ENCODE data around the gene VWF.

The VWF gene

GRCh38 chr12:6052206-6052939, 72.1 kb downstream of the VWF start:
- intact Hi-C loops (cut with DNase I), result no loop called here
- DNase-seq, result no peak

DNA sequence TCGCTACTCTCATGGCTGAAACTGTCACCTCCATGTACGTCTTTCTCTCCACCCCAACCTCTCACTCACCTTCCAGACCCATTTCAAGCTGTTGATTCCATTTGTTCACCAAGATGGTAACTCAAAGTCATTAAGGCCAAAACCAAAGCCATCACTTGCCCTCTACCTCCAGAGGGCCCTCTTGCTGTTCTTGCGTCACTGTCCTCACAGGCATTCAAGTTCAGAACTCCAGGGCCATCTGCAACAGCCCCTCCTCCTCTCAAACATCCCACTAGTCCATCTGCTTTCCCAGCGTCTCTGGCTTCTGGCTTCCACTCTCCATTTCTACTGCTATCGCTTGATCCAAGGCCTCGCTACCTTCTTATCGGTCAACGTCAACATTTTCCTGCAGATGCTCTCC, 74.5 kb downstream of the VWF start:
- intact Hi-C loops (cut with DNase I), result no loop called here
- DNase-seq, result no peak

DNA sequence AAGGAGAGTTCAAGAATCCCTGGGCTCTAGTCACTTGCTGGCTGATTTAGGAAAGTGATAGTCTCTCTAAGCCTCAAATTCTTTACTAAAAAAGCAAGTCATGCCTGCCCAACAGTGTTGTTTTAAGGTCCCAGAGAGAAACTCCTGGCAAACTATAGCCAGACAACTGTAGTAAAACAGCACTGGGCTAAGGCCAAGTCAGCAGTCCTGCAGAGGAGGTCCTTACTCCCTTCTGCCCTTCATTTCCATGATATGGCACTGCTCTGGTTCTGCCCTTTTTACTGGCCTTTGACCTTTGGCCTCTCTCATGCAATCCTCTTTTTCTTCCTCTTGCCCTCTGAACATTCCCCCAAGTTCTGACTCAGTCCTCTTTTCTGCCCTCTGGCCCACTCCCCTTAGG, 74.9 kb downstream of the VWF start:
- DNase-seq, result no peak
- intact Hi-C loops (cut with DNase I), result no loop called here

DNA sequence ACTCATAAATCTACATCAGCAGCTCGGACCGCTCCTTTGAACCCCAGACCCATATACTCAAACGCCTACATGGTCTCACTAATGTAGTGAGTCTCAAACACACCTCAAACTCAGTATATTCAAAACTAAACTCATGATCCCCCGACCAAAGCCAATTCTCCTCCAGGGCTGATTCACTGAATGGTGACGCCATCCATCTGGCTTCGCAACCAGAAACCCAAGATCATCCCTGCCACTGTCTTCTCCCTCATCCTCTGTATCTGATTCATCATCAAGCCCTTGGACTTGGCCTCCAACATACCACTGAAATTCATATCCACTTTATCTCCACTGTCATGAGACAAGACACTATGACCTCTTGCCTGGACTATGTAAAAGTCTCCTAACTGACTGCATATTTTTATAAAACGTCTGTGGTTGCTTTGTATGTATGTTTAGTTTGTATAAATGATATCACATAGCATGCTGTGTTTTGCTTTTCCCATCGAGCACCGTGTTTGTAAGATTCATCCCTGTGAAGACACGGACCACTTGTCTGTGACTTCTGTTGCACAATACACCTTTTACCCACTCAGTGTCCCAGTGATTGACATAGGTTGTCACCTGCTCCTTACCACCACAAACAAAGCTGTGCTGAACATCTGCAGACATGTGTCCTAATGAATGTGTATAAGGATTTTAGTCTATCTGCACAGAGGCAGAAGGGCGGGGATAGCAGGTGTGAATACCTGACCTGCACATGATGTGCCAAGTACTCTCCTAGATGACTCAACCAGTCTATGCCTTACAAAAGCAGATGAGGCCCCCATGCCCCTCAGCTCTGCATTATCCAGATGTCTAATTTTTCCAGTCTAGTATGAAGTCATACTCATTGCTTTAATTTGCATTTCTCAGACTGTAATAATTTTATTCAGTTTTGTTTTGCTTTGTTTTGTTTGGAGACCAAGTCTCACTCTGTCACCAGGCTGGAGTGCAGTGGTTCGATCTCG, 76.9 kb downstream of the VWF start:
- intact Hi-C loops (cut with DNase I), result no loop called here
- DNase-seq, result no peak

GRCh38 chr12:6046511-6047180, 77.8 kb downstream of the VWF start:
- DNase-seq, result no peak
- intact Hi-C loops (cut with DNase I), result no loop called here

DNA sequence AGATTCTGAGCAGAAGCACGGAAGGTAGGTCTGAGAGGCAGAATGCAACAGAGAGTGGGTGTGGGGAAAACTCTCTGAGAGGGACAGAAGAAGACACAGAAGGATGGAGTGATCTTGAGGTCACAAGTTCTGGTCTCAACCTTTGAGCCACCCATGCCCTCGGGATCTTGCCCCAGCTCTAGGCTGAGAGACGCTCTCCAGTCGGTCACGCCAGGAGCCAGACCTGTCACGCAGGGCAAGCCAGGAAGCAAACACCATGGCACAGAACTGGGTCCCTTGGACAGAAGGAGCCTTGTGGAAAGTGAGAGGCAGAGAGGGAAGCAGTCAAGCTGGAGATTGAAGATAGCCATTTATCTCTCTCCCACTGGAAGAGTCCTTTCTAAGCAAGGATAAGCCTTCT, 79.0 kb downstream of the VWF start:
- intact Hi-C loops (cut with DNase I), result no loop called here

DNA sequence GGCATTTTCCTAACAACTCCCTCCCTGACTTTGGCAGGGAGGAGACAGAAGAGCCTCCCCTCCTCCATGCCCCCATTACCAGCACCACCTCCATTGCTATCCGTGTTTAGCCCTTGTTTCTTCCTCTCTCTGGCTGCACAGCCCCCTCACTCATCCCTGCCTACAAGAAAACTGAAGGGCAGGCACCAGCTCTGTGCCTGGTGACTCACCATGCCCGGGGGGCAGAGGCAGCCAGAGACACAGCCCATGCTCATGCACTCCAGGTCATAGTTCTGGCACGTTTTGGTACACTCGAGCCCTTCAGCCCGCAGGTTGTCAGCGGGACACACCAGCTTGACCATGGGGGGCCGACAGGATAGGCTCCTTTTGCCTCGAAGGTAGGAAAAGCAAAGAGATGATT, 80.4 kb downstream of the VWF start:
- intact Hi-C loops (cut with DNase I), result no loop called here
- DNase-seq, result no peak

More for the DNA sequence above, 79.0 kb downstream of the VWF start:
- no peak for DNase-seq

DNA sequence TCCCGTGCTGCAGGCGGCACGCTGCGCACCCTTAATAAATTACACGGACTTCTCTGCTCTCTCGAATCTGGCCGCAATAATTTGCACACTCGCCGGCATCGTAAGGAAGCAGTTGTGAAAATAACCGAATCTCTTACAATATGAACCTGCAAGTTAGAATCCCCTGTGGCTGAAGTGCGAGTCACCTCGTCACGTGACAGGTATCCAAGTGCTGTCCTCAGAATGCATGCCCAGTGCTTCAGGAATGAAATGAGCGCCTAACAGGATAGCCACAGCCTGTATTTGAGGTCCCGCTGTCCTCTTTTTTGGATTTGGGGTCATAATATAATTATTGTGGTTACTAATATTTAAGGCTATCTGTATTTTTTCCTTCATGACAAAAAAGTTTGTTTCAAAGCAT, 82.0 kb downstream of the VWF start:
- intact Hi-C loops (cut with DNase I), result no loop called here
- no peak for DNase-seq

GRCh38 chr12:6041891-6042290, 82.6 kb downstream of the VWF start:
- intact Hi-C loops (cut with DNase I), result no loop called here
- DNase-seq, result no peak

DNA sequence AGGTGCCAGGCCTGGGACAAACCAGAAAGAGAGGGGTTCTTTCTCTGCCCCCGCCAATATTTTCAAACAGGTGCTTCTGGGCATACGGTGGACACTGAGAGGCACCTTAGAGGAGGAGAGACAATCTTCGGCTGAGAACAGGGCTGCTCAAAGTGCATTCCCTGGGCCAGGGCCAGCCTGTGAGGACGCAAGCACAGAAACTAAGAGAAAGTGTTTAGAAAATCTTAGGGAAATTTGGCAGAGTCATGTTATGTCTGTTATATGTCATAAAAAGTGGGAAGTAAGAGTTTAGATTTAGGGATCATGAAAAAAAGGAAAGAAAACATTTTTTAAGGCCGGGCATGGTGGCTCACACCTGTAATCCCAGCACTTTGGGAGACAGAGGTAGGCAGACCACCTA, 83.7 kb downstream of the VWF start:
- intact Hi-C loops (cut with DNase I), result no loop called here
- no peak for DNase-seq

DNA sequence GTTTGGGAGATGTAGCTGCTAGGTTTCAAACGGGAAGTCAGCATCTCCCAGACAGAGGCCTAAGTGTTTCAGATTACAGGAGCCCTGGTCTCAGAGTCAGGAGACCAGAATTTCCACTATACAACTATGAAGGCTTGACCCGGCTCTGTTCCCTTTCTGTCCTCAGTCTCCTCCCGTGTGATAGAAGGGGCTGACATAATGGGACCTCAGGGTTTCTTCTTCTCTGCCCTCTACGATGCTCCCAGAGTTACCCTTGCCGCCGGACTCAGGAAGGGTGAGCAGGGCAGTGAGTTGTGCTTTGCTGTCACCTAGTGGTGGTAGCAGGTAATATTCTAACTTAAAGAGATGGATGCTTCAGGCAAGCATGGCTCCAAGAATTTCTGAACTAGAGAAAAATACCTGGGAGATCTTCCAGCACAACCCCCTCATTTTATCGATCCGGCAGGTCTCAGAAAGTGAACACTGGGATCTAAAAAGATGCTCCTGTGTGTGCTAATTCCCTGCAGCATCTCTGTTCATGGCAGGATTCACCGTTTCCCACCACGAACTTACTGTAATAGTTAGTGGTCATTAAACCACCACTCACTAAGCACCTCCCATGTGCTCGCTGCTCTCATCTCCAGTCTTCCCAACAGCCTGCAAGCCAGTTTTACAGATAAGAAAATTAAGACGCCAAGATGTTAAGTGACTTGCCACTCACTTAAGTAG, 84.4 kb downstream of the VWF start:
- DNase-seq, result peak in 41 of 42 donors; percentile 30 to 88 (median 73)

GRCh38 chr12:6038160-6038559, 86.3 kb downstream of the VWF start:
- intact Hi-C loops (cut with DNase I), result no loop called here
- DNase-seq, result peak in 14 of 42 donors; percentile 23 to 66 (median 36)

More for the DNA sequence above, 84.4 kb downstream of the VWF start:
- intact Hi-C loops (cut with DNase I), result no loop called here

GRCh38 chr12:6037459-6037858, 87.0 kb downstream of the VWF start:
- DNase-seq, result no peak
- intact Hi-C loops (cut with DNase I), result loop anchor here (2.0 kb wide), 1 partner anchor 49 kb away; no protein-coding TSS in a partner anchor

DNA sequence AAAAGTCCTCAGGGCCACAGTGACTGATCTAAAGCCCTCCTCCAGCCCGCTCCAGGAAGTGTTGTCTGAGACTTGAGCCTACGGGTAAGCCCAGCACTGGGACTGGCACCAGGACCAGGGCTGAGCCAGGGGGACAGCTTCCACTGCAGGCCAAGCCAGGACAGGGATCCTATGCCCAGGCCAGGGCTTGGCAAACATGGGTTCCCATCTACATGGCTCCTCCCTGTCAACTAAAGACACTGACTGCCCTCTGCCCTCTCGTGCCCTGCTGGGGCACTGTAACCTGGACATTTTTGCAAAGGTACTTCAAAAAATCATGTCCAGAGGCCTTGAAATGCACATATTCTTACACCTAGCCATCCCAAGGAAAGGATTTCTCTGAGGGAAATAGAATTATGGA, 88.0 kb downstream of the VWF start:
- intact Hi-C loops (cut with DNase I), result loop anchor here (2.0 kb wide), 1 partner anchor 48 kb away; no protein-coding TSS in a partner anchor
- DNase-seq, result no peak

GRCh38 chr12:6034596-6034995, 89.9 kb downstream of the VWF start:
- intact Hi-C loops (cut with DNase I), result no loop called here
- DNase-seq, result no peak

- DNase-seq, result no peak
- intact Hi-C loops (cut with DNase I), result no loop called here
Measured at GRCh38 chr12:6033546-6033945, 90.9 kb downstream of the VWF start.

- no peak for DNase-seq
- intact Hi-C loops (cut with DNase I), result no loop called here
Measured at GRCh38 chr12:6032726-6033125, 91.7 kb downstream of the VWF start.

GRCh38 chr12:6031001-6031400, 93.5 kb downstream of the VWF start:
- intact Hi-C loops (cut with DNase I), result no loop called here
- DNase-seq, result no peak

- peak in 10 of 42 donors; percentile 6 to 48 (median 28) for DNase-seq
Measured at GRCh38 chr12:6030081-6030480, 94.4 kb downstream of the VWF start.

More at GRCh38 chr12:6030081-6030480, 94.4 kb downstream of the VWF start:
- intact Hi-C loops (cut with DNase I), result no loop called here
